Eye (tissue), 1 donor: ENCODE measurements around the gene PCAT7.
"Not testable (repeated sequence)": the region's sequence is repeated elsewhere in the genome, so short reads cannot be mapped to it uniquely, and the experiment has no call there.

Experiments used
- DNase-seq: peaks from one replicate; pipeline ENCODE4 v3.0.0-alpha.2; 2015

Gene PCAT7

GRCh38 chr9:94564279-94564678 is 9.4 kb downstream of the PCAT7 start:
- DNase-seq = not testable (repeated sequence)

DNA sequence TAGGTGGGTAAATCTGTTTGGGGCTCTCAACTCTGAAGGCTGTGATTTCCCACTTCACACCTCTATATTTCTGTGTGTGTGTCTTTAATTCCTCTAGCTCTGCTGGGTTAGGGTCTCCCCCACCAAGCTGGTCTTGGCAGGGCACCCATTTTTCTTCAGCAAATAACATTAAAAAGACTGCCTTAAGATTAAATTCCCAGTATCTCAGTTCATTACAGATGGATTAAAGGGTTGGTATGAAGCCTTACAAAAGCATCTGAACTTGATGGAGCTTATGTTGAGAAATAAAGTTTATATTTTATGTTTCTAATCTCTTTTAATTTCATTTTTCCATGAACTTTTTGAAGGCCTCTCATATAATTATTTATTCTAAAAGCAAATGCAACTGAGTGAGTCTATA is 11.7 kb downstream of the PCAT7 start:
- no peak for DNase-seq

DNA sequence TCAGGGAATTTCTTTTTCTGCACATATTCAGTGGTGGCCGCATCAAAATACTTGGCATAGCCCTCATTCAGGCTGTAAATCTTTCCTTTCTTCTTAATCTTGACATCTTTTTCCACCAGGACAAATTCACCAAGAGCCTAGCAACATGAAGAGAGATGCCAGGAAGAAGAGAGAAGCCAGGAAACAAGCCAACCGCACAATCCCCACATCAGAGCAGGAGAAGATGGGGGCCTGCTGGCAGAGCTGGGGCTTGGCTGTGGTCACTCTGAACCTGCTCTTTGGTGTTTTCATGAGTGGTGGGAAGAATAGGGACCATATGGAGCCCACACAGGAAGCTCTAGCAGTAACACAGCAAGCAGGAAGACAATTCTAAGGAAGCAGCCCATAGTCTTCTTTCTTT is 12.4 kb downstream of the PCAT7 start:
- DNase-seq = no peak

DNA sequence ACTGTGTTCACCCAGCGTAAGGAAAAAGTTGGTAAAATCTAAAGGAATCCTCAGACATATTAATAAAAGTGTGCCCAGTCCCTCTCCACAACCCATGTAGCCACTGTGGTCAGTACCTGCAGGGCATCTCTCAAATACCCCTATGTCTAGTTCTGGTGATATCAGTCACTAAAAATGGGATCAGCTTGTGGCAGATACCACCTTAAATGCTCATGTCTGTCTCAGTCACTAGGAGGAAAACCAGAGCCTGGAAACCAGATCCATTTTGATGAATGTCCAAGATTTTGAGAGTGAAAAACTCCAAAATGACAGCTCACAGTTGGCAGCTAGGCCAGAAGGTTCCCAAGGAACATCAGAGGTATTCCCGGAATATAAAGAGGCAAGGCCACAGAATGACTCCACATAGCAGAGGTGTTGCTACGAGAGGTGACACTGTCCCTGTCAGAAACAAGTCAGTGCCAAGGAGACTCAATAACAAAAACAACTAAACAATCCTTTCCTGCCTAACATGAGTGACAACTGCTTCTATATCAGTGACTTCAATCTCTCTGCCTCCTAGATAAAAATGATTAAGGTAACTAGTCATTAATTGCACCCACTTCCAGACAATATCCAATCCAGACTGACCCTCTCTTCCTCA is 13.5 kb downstream of the PCAT7 start:
- no peak for DNase-seq

- no peak for DNase-seq
Measured at GRCh38 chr9:94568972-94569712, 14.3 kb downstream of the PCAT7 start.

- DNase-seq = no peak
Measured at GRCh38 chr9:94576131-94576530, 21.2 kb downstream of the PCAT7 start.

DNA sequence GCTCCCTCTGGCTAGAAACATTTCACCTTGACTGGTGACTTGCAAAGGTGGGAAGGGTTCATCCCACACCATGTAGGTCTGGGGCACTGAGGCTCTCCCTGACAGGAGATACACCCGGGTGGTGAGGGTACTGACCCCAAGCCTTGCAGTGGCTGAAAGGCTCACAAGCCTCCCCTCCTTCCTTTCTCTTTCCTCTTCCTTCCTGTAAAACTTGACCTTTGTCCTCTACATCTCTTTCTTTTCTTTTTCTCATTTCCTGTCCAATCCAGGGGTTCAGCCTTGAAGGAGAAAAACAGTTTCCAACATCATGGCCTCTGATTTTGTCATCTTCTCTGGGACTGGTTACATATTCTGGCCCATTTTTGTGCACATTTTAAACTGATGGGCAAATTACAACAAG is 22.2 kb downstream of the PCAT7 start:
- no peak for DNase-seq

- DNase-seq = no peak
Measured at GRCh38 chr9:94577571-94577970, 22.7 kb downstream of the PCAT7 start.

- DNase-seq = no peak
Measured at GRCh38 chr9:94581728-94582127, 26.8 kb downstream of the PCAT7 start.

GRCh38 chr9:94584555-94584954 is 29.7 kb downstream of the PCAT7 start:
- DNase-seq = no peak

GRCh38 chr9:94586316-94586715 is 31.4 kb downstream of the PCAT7 start:
- no peak for DNase-seq

- DNase-seq = no peak
Measured at GRCh38 chr9:94586814-94587213, 31.9 kb downstream of the PCAT7 start.

- DNase-seq = no peak
Measured at GRCh38 chr9:94588681-94589080, 33.8 kb downstream of the PCAT7 start.

- DNase-seq = not testable (repeated sequence)
Measured at GRCh38 chr9:94591046-94591545, 36.2 kb downstream of the PCAT7 start.

GRCh38 chr9:94591876-94592275 is 37.0 kb downstream of the PCAT7 start:
- DNase-seq = no peak

DNA sequence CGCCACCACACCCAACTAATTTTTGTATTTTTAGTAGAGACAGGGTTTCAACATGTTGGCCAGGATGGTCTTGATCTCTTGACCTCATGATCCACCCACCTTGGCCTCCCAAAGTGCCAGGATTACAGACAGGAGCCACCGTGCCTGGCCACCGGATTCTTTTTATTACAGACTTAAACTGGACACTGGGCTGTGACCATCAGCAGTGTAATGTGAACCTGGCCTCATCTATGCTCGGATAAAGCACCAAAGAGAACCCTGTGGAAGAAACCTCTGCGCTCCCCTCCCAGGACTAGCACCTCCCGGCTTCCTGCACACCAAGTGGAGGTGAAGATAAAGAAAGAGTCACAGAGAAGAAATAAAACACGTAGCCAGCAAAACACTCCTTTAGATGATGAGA is 37.8 kb downstream of the PCAT7 start:
- not testable (repeated sequence) for DNase-seq

GRCh38 chr9:94593459-94594345 is 38.8 kb downstream of the PCAT7 start, which contains the start of gene FBP2:
FBP2 (minus strand) TSS chr9:94593824; CDS start chr9:94593726, 98 bp downstream.
- no peak for DNase-seq

- DNase-seq = no peak
Measured at GRCh38 chr9:94599102-94599501, 44.2 kb downstream of the PCAT7 start.

GRCh38 chr9:94600258-94600657 is 45.4 kb downstream of the PCAT7 start:
- no peak for DNase-seq

- DNase-seq = no peak
Measured at GRCh38 chr9:94600715-94601114, 45.8 kb downstream of the PCAT7 start.

DNA sequence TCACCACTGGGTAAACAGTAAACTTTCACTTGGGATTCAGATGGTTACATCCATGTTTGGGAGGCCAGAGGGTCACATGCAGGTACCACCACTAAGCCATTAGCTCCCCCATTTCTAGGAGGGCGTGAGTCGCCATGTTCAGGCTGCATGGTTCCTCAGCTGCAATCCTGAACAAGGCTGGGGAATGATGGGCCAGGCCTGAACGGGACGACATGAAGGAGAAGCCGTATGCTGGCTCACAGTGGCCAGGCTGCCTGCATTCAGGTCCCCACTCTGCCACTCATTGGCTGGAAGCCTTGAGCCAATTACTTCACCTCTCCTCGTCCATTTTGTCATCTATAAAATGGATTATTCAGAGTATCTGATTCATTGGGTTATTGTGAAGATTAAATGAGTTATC is 47.8 kb downstream of the PCAT7 start:
- DNase-seq = no peak

DNA sequence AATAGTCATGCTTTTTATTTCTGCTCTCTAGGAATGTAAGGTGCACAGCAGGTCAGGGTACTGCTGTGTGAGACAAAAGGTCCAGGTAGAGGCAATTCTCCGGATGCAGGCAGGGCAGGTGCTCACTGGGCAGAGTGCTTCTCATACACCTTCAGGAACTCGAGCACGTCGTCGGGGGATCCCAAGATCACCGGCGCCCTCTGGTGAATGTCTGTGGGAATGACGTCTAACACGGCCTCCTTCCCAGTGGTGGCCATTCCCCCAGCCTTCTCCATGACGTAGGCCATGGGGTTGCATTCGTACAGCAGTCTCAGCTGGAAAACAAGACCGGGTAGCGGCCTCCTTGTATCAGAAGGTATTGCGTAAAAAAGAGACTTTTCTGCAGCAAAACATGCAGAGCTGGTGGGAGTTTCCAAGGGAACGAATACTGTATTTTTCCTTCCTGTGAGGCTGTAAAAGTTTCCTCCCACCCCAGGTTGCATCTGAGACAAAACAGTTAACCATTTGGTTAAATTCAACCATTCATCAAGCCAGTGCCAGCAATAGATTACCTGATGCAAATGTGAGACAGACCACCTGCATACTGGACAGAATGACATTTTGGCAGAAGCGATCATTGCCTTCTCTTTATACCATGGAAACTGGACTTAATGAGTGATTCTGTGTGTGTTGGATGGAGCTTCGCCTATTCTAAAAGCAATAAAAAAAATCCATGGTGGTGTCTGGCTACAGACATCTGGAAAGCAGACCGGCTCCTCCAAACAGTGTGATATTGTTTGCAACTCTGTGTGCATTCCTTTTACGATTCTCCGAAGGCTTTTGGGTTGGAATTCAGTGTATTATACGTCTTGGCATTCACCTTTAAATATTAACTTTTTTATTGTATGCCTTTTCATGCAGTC is 48.6 kb downstream of the PCAT7 start:
- DNase-seq = peak; percentile 90
